Neural cell (in vitro differentiated cells): ENCODE data around the gene HOXD3. TPM values are rescaled to one million over a fixed set of nuclear protein-coding genes. Genes with fewer than 3 reads are reported as not detected.

Experiments used
- H2AFZ ChIP-seq: fragments of 200-600, 300-800 bp; sonication (generic), shearing (Covaris generic); 2 replicates; pipeline ENCODE4 v1.6.0; 2014; ENCODE audit warnings: low read depth, mild to moderate bottlenecking, antibody characterized with exemption, low read length, moderate library complexity
- H3F3A ChIP-seq: fragments of 200-600 bp; shearing (Covaris generic); 2 replicates; pipeline ENCODE4 v1.6.1; 2016; ENCODE audit warnings: mild to moderate bottlenecking, moderate library complexity, mixed read lengths, antibody characterized with exemption, low read length; ENCODE audit not compliant: insufficient read depth, poor library complexity, severe bottlenecking
- H3K27ac ChIP-seq: fragments of 200-600, 300-800 bp; sonication (generic), shearing (Covaris generic); 2 replicates; pipeline ENCODE4 v1.5.1; 2014; ENCODE audit warnings: mild to moderate bottlenecking, low read length, moderate library complexity
- H3K27me3 ChIP-seq: fragments of 300-800, 200-600 bp; sonication (generic), shearing (Covaris generic); 2 replicates; pipeline ENCODE4 v1.6.0; 2014; ENCODE audit warnings: mild to moderate bottlenecking, low read depth, low read length, moderate library complexity; ENCODE audit not compliant: insufficient read depth
- H3K36me3 ChIP-seq: fragments of 300-800, 200-600 bp; sonication (generic), shearing (Covaris generic); 2 replicates; pipeline ENCODE4 v1.5.1; 2014; ENCODE audit warnings: mild to moderate bottlenecking, antibody characterized with exemption, low read length, moderate library complexity; ENCODE audit not compliant: insufficient read depth
- H3K4me2 ChIP-seq: fragments of 300-800, 200-600 bp; sonication (generic), shearing (Covaris generic); 2 replicates; pipeline ENCODE4 v1.6.0; 2014; ENCODE audit warnings: mild to moderate bottlenecking, low read length
- H3K4me3 ChIP-seq: fragments of 300-800, 200-600 bp; sonication (generic), shearing (Covaris generic); 2 replicates; pipeline ENCODE4 v1.5.1; 2014; ENCODE audit warnings: mild to moderate bottlenecking, low read length, moderate library complexity
- H3K79me2 ChIP-seq: fragments of 200-600 bp; shearing (Covaris generic); replicated peaks from 2 replicates; pipeline ENCODE4 v1.6.0; 2014; ENCODE audit warnings: mild to moderate bottlenecking, low read length, moderate library complexity; ENCODE audit not compliant: insufficient read depth
- H3K9ac ChIP-seq: fragments of 300-800, 200-600 bp; sonication (generic), shearing (Covaris generic); 2 replicates; pipeline ENCODE4 v1.6.1; 2016; ENCODE audit warnings: mild to moderate bottlenecking, low read length, mixed read lengths
- H3K9me2 ChIP-seq: fragments of 200-600 bp; shearing (Covaris generic); 2 replicates; pipeline ENCODE4 v1.6.1; 2016; ENCODE audit warnings: mild to moderate bottlenecking, low read length, mixed read lengths; ENCODE audit not compliant: insufficient read depth
- H3K9me3 ChIP-seq: fragments of 200-600, 300-800 bp; sonication (generic), shearing (Covaris generic); 2 replicates; pipeline ENCODE4 v1.6.1; 2016; ENCODE audit warnings: mild to moderate bottlenecking, mixed run types, low read length, moderate library complexity, mixed read lengths
- H4K20me1 ChIP-seq: fragments of 200-600 bp; shearing (Covaris generic); 2 replicates; pipeline ENCODE4 v1.6.1; 2016; ENCODE audit warnings: mild to moderate bottlenecking, mixed run types; ENCODE audit not compliant: insufficient read depth
- CTCF ChIP-seq: fragments of 450-650 bp; IDR thresholded peaks from 2 replicates; pipeline ENCODE4 v1.5.1; 2014; ENCODE audit warnings: antibody characterized with exemption, mild to moderate bottlenecking, moderate library complexity; ENCODE audit not compliant: poor library complexity, severe bottlenecking
- EZH2 ChIP-seq: fragments of 200-600, 300-800 bp; shearing (Covaris generic), sonication (generic); IDR thresholded peaks from 2 replicates; pipeline ENCODE4 v1.6.1; 2014; ENCODE audit warnings: antibody characterized with exemption, low read length, borderline replicate concordance, mild to moderate bottlenecking; ENCODE audit not compliant: insufficient read depth, poor library complexity, severe bottlenecking
- POLR2AphosphoS5 ChIP-seq: IDR thresholded peaks from 2 replicates; pipeline ENCODE4 v1.6.1; 2012
- REST ChIP-seq: IDR thresholded peaks from 2 replicates; pipeline ENCODE4 v1.6.1; 2012; ENCODE audit warnings: borderline replicate concordance
- SMC3 ChIP-seq: fragments of 450-650 bp; conservative IDR thresholded peaks from 2 replicates; pipeline ENCODE4 v1.6.1; 2014; ENCODE audit warnings: antibody characterized with exemption, mild to moderate bottlenecking, moderate library complexity; ENCODE audit not compliant: poor library complexity
- TAF1 ChIP-seq: IDR thresholded peaks from 2 replicates; pipeline ENCODE4 v1.6.1; 2012; ENCODE audit warnings: low read depth
- polyA plus RNA-seq: library from polyadenylated mRNA; depleted of rRNA; stranded (reverse); fragments of >200 nt; gene quantifications from 2 replicates; pipeline ENCODE4 v1.2.3, GENCODE V29; 2014

The HOXD3 gene
- polyA plus RNA-seq, 1 donor from 2014 or later: not detected

- Histone ChIP-seq H3K4me3 (no peak overlapping the region), H3K27ac (no peak overlapping the region), H3K9me2 (no peaks in the 10 kb centered on the region), H3K4me2 (no peak overlapping the region), H3F3A (no peaks in the 10 kb centered on the region), H3K9ac (no peak overlapping the region), H3K36me3 (no peaks in the 10 kb centered on the region), H3K27me3 (peaks cover 99% of the 10 kb centered on the region), H3K9me3 (no peaks in the 10 kb centered on the region), H4K20me1 (no peaks in the 10 kb centered on the region), H3K79me2 (no peaks in the 10 kb centered on the region), H2AFZ (no peak overlapping the region)
- TF ChIP-seq CTCF: no peak
- TF ChIP-seq REST: no peak
- no peak for TF ChIP-seq TAF1
- TF ChIP-seq POLR2AphosphoS5: no peak
Observed at GRCh38 chr2:176184749-176185148, 27.6 kb downstream of the HOXD3 start.

GRCh38 chr2:176186024-176186423 lies 28.9 kb downstream of the HOXD3 start:
- peaks cover 99% of the 10 kb centered on the region for H3K27me3 ChIP-seq
- H3F3A ChIP-seq: no peaks in the 10 kb centered on the region
- no peak overlapping the region for H3K27ac ChIP-seq
- no peaks in the 10 kb centered on the region for H3K79me2 ChIP-seq
- H4K20me1 ChIP-seq: no peaks in the 10 kb centered on the region
- H3K9me3 ChIP-seq: no peaks in the 10 kb centered on the region
- H3K36me3 ChIP-seq: no peaks in the 10 kb centered on the region
- no peak overlapping the region for H3K4me2 ChIP-seq
- H2AFZ ChIP-seq: no peak overlapping the region
- TF ChIP-seq REST (no peak), EZH2 (no peak), SMC3 (no peak), POLR2AphosphoS5 (no peak), TAF1 (no peak)
- H3K4me3 ChIP-seq: no peak overlapping the region
- H3K9me2 ChIP-seq: no peaks in the 10 kb centered on the region
- H3K9ac ChIP-seq: no peak overlapping the region
